SK-N-SH (cell line): Measurements from ENCODE around the gene CTBS. TPM values are rescaled to one million over a fixed set of nuclear protein-coding genes. Genes with fewer than 3 reads are reported as not detected.

ENCODE experiments used
- CTCF ChIA-PET: fragments of 300-600, 350-600 bp; formaldehyde crosslinking; extraction: SDS; loops from one replicate; lab custom pipeline; 2021; lab: Yijun Ruan, JAX
- POLR2A ChIA-PET: fragments of 350-600 bp; sonication (Branson Sonifier 250); formaldehyde crosslinking; extraction: SDS; loops from one replicate; lab custom pipeline; 2020; ENCODE audit warnings: antibody characterized with exemption, inconsistent platforms; lab: Yijun Ruan, JAX
- DNase-seq: peaks from one replicate; pipeline ENCODE4 v3.0.0; 2012
- H2AFZ ChIP-seq: fragments of 200-600 bp; sonication (generic); 2 replicates; pipeline ENCODE4 v1.8.1; 2016; ENCODE audit warnings: antibody characterized with exemption, mild to moderate bottlenecking, low read depth
- H3F3A ChIP-seq: fragments of 200-600 bp; sonication (generic); replicated peaks from 2 replicates; pipeline ENCODE3; 2016; ENCODE audit warnings: antibody characterized with exemption, mild to moderate bottlenecking; ENCODE audit not compliant: insufficient read depth
- H3K27ac ChIP-seq, 2 experiments: fragments of 200-500 bp in 1 of 2; fragments of 200-600 bp in 1 of 2; sonication (Bioruptor generic) in 1 of 2; sonication (generic), shearing (Covaris generic) in 1 of 2; 2 replicates each; pipeline versions ENCODE4 v1.5.1 to v1.6.1; 2014 to 2016; ENCODE audit warnings: low read depth in 2 of 2, inconsistent platforms in 1 of 2, low read length in 1 of 2, mild to moderate bottlenecking in 1 of 2, mixed read lengths in 1 of 2
- H3K27me3 ChIP-seq: fragments of 200-600 bp; sonication (generic), shearing (Covaris generic); 2 replicates; pipeline ENCODE4 v1.6.1; 2016; ENCODE audit warnings: mixed run types; ENCODE audit not compliant: insufficient read depth
- H3K36me3 ChIP-seq, 2 experiments: fragments of 200-500 bp in 1 of 2; fragments of 200-600 bp in 1 of 2; sonication (Bioruptor generic) in 1 of 2; sonication (generic) in 1 of 2; replicated peaks in 1 of 2; 2 replicates each; pipeline versions ENCODE3 to v1.5.1; 2014 to 2016; ENCODE audit warnings: low read length in 1 of 2, mild to moderate bottlenecking in 1 of 2; ENCODE audit not compliant: insufficient read depth in 2 of 2, control insufficient read depth in 1 of 2
- H3K4me1 ChIP-seq, 2 experiments: fragments of 200-500 bp in 1 of 2; fragments of 200-600 bp in 1 of 2; sonication (Bioruptor generic) in 1 of 2; sonication (generic), shearing (Covaris generic) in 1 of 2; 2 replicates each; pipeline versions ENCODE4 v1.5.1 to v1.6.1; 2014 to 2016; ENCODE audit warnings: low read depth in 1 of 2, low read length in 1 of 2, mixed run types in 1 of 2; ENCODE audit not compliant: insufficient read depth in 2 of 2, control insufficient read depth in 1 of 2
- H3K4me2 ChIP-seq: fragments of 200-600 bp; sonication (generic), shearing (Covaris generic); 2 replicates; pipeline ENCODE4 v1.6.1; 2017; ENCODE audit warnings: mixed run types
- H3K4me3 ChIP-seq, 2 experiments: fragments of 200-500 bp in 1 of 2; fragments of 200-600 bp in 1 of 2; sonication (Bioruptor generic) in 1 of 2; sonication (generic), shearing (Covaris generic) in 1 of 2; 2 replicates each; pipeline versions ENCODE4 v1.5.1 to v1.8.1; 2014 to 2016; ENCODE audit warnings: low read depth in 2 of 2, inconsistent platforms in 1 of 2, low read length in 1 of 2, mild to moderate bottlenecking in 1 of 2, mixed read lengths in 1 of 2, moderate library complexity in 1 of 2
- H3K79me2 ChIP-seq: fragments of 200-600 bp; sonication (generic); 2 replicates; pipeline ENCODE4 v1.8.1; 2017; ENCODE audit warnings: mild to moderate bottlenecking; ENCODE audit not compliant: insufficient read depth
- H3K9ac ChIP-seq: fragments of 200-600 bp; sonication (generic); 2 replicates; pipeline ENCODE4 v1.6.1; 2017; ENCODE audit warnings: mixed run types
- H3K9me2 ChIP-seq: fragments of 200-600 bp; sonication (generic); 2 replicates; pipeline ENCODE4 v1.6.1; 2017; ENCODE audit warnings: mixed run types
- H3K9me3 ChIP-seq: fragments of 200-600 bp; sonication (generic); 2 replicates; pipeline ENCODE4 v1.6.1; 2017; ENCODE audit warnings: mixed run types, mild to moderate bottlenecking, moderate library complexity
- H4K20me1 ChIP-seq: fragments of 200-600 bp; sonication (generic); 2 replicates; pipeline ENCODE4 v1.6.1; 2017; ENCODE audit warnings: mild to moderate bottlenecking, mixed run types; ENCODE audit not compliant: insufficient read depth
- CHD2 ChIP-seq: fragments of 150-350 bp; IDR thresholded peaks from 2 replicates; pipeline ENCODE4 v1.6.1; 2018; ENCODE audit warnings: low read length; ENCODE audit not compliant: partially characterized antibody
- ELF1 ChIP-seq: IDR thresholded peaks from 2 replicates; pipeline ENCODE4 v1.4.0; 2012
- FOXM1 ChIP-seq: IDR thresholded peaks from 2 replicates; pipeline ENCODE4 v1.4.0; 2012; ENCODE audit warnings: low read depth, mild to moderate bottlenecking
- GATA2 ChIP-seq: sonication (generic); formaldehyde crosslinking; IDR thresholded peaks from 2 replicates; pipeline ENCODE4 v1.5.0; 2020; ENCODE audit warnings: mild to moderate bottlenecking, missing genetic modification reagents
- JUND ChIP-seq: IDR thresholded peaks from 2 replicates; pipeline ENCODE4 v1.4.0; 2012
- MEF2A ChIP-seq: IDR thresholded peaks from 2 replicates; pipeline ENCODE4 v1.4.0; 2012; ENCODE audit warnings: low read depth, borderline replicate concordance
- NRF1 ChIP-seq: IDR thresholded peaks from 2 replicates; pipeline ENCODE4 v1.6.1; 2012; ENCODE audit warnings: low read depth, mild to moderate bottlenecking, low read length
- RXRA ChIP-seq: IDR thresholded peaks from 2 replicates; pipeline ENCODE4 v1.4.0; 2012; ENCODE audit warnings: low read depth, mild to moderate bottlenecking, borderline replicate concordance
- SMC3 ChIP-seq: IDR thresholded peaks from 2 replicates; pipeline ENCODE4 v1.6.1; 2012; ENCODE audit warnings: low read depth, low read length, improper control_type of control experiment
- TEAD4 ChIP-seq: IDR thresholded peaks from 2 replicates; pipeline ENCODE4 v1.4.0; 2012; ENCODE audit warnings: mild to moderate bottlenecking, borderline replicate concordance; ENCODE audit not compliant: insufficient read depth
- WGBS: methylation state at CpG from one replicate; pipeline ENCODE4 v1.1.6; 2017; ENCODE audit warnings: low lambda C conversion rate; 5-methylcytosine and 5-hydroxymethylcytosine counted together
- polyA plus RNA-seq, 3 experiments: library from polyadenylated mRNA; depleted of rRNA; stranded (reverse); fragments of >200 nt; gene quantifications; 2 replicates each; pipeline ENCODE4 v1.2.3, GENCODE V29; 2012
- TF ChIP-seq, protein P1 (sequence below): IDR thresholded peaks from 2 replicates; pipeline ENCODE4 v1.4.0; 2012; ENCODE audit warnings: low read depth
- TF ChIP-seq, protein P2 (sequence below): IDR thresholded peaks from 2 replicates; pipeline ENCODE4 v1.6.1; 2012; ENCODE audit warnings: mild to moderate bottlenecking, low read depth, low read length, moderate library complexity

CTBS gene
- polyA plus RNA-seq, 1 of the 3 experiments (the other 2 are of a cell fraction): 16.6 TPM

DNA sequence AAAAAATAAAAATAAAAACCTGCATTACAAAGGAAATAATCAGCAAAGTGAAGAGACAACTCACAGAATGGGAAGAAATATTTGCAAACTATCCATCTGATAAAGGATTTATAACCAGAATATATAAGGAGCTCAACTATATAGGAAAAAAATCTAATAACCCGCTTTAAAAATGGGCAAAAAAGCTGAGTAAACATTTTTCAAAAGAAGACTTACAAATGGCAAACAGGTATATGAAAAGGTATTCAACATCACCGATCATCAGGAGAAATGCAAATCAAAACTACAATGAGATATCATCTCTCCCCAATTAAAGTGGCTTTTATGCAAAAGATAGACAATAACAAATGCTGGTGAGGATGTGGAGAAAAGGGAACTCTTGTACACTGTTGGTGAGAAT, 64.1 kb downstream of the CTBS start:
- Histone ChIP-seq H3K36me3 (peaks cover 0 to 6% of the 10 kb centered on the region in 2 experiments), H3K9ac (no peak overlapping the region), H3K9me2 (no peaks in the 10 kb centered on the region), H3F3A (peaks cover 7% of the 10 kb centered on the region), H3K4me2 (no peak overlapping the region), H3K27me3 (no peaks in the 10 kb centered on the region), H2AFZ (no peak overlapping the region), H3K4me3 (no peak overlapping the region), H4K20me1 (0 out of 2 replicates have a peak, but pooled peaks cover under 1% of the 10 kb centered on the region), H3K4me1 (no peaks in the 10 kb centered on the region; a peak in 2 of 4 replicates), H3K9me3 (0 out of 2 replicates have a peak, but pooled peaks cover 8% of the 10 kb centered on the region), H3K79me2 (peaks cover 20% of the 10 kb centered on the region), H3K27ac (no peak overlapping the region)
- CTCF ChIA-PET: no interaction called here
- POLR2A ChIA-PET: no interaction called here
- DNase-seq: no peak
- 55% methylated on average over 2 of the region's 2 CpGs for WGBS
- TF ChIP-seq TEAD4: no peak
- TF ChIP-seq GATA2: no peak
- TF ChIP-seq, protein P1, sequence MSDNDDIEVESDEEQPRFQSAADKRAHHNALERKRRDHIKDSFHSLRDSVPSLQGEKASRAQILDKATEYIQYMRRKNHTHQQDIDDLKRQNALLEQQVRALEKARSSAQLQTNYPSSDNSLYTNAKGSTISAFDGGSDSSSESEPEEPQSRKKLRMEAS: no peak
- TF ChIP-seq NRF1: no peak
- TF ChIP-seq MEF2A: no peak
- no peak for TF ChIP-seq JUND
- TF ChIP-seq, protein P2, sequence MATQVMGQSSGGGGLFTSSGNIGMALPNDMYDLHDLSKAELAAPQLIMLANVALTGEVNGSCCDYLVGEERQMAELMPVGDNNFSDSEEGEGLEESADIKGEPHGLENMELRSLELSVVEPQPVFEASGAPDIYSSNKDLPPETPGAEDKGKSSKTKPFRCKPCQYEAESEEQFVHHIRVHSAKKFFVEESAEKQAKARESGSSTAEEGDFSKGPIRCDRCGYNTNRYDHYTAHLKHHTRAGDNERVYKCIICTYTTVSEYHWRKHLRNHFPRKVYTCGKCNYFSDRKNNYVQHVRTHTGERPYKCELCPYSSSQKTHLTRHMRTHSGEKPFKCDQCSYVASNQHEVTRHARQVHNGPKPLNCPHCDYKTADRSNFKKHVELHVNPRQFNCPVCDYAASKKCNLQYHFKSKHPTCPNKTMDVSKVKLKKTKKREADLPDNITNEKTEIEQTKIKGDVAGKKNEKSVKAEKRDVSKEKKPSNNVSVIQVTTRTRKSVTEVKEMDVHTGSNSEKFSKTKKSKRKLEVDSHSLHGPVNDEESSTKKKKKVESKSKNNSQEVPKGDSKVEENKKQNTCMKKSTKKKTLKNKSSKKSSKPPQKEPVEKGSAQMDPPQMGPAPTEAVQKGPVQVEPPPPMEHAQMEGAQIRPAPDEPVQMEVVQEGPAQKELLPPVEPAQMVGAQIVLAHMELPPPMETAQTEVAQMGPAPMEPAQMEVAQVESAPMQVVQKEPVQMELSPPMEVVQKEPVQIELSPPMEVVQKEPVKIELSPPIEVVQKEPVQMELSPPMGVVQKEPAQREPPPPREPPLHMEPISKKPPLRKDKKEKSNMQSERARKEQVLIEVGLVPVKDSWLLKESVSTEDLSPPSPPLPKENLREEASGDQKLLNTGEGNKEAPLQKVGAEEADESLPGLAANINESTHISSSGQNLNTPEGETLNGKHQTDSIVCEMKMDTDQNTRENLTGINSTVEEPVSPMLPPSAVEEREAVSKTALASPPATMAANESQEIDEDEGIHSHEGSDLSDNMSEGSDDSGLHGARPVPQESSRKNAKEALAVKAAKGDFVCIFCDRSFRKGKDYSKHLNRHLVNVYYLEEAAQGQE: no peak
- no peak for TF ChIP-seq ELF1
- no peak for TF ChIP-seq CHD2
- TF ChIP-seq SMC3: no peak
- no peak for TF ChIP-seq FOXM1

DNA sequence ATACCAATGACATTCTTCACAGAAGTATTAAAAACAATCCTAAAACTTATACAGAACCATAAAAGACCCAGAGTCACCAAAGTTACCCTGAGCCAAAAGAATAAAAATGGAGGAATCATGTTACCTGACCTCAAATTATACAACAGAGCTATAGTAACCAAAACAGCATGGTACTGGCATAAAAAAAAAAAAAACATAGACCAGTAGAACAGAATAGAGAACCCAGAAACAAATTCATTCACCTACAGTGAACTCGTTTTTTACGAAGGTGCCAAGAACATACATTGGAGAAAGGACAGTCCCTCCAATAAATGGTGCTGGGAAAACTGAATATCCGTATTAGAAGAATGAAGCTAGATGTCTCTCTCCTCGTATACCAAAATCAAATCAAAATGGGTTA, 65.2 kb downstream of the CTBS start:
- POLR2A ChIA-PET: no interaction called here
- CTCF ChIA-PET: no interaction called here
- no peak overlapping the region for H3K4me2 ChIP-seq

More for the DNA sequence above, 65.2 kb downstream of the CTBS start:
- no peak overlapping the region for H3K27ac ChIP-seq
- peaks cover 0 to 6% of the 10 kb centered on the region in 2 experiments; a peak in 3 of 4 replicates for H3K4me1 ChIP-seq
- no peak for TF ChIP-seq RXRA
- 0 out of 2 replicates have a peak, but pooled peaks cover 8% of the 10 kb centered on the region for H3K9me3 ChIP-seq
- H2AFZ ChIP-seq: no peak overlapping the region
- peaks cover 11% of the 10 kb centered on the region for H4K20me1 ChIP-seq
- peaks cover 7% of the 10 kb centered on the region for H3F3A ChIP-seq
- peaks cover 0 to 6% of the 10 kb centered on the region in 2 experiments for H3K36me3 ChIP-seq
- no peak overlapping the region for H3K4me3 ChIP-seq
- WGBS: 98% methylated on average over 4 of the region's 4 CpGs
- DNase-seq: no peak
- H3K9me2 ChIP-seq: no peaks in the 10 kb centered on the region
- H3K9ac ChIP-seq: no peak overlapping the region
- H3K79me2 ChIP-seq: peaks cover 31% of the 10 kb centered on the region
- no peaks in the 10 kb centered on the region for H3K27me3 ChIP-seq
